ENCODE results near the gene QTRT2. TPM values are rescaled to one million over a fixed set of nuclear protein-coding genes. Genes with fewer than 3 reads are reported as not detected.

Gene QTRT2
- total RNA-seq, 1 donor from 2014 or later: 7.6 TPM

Other genes starting within 250 kb of the QTRT2 start
- gene GRAMD1C, start 217.9 kb upstream of the QTRT2 start, total RNA-seq: 9.6 TPM
- 5.4 TPM for gene ZDHHC23, start 108.7 kb upstream of the QTRT2 start, total RNA-seq
- 8.6 TPM for gene CCDC191, start 211 bp upstream of the QTRT2 start, total RNA-seq
- gene DRD3, start 122.3 kb downstream of the QTRT2 start, total RNA-seq: not detected
- gene ZNF80, start 180.8 kb downstream of the QTRT2 start, total RNA-seq: 0.74 TPM
- gene TIGIT, start 237.3 kb downstream of the QTRT2 start, total RNA-seq: 8.6 TPM